Thyroid gland (tissue), 4 donors: ENCODE measurements around the gene PRKCA.

ENCODE experiments used
- CTCF ChIP-seq, 6 experiments: fragments of 200-600 bp in 3 of 6; fragments of 450-650 bp in 3 of 6; sonication (generic) in 3 of 6; IDR thresholded peaks; one replicate each; pipeline ENCODE4 v1.5.1; 2016 to 2019; ENCODE audit warnings: antibody characterized with exemption in 6 of 6, mild to moderate bottlenecking in 2 of 6, inconsistent platforms in 1 of 6, moderate library complexity in 1 of 6
- POLR2A ChIP-seq, 2 donors: fragments of 450-650 bp; IDR thresholded peaks; one replicate each; pipeline ENCODE4 v1.6.1; 2017; ENCODE audit warnings: antibody characterized with exemption in 2 of 2, mild to moderate bottlenecking in 2 of 2, moderate library complexity in 1 of 2

- TF ChIP-seq POLR2A (IDR thresholded peaks at IDR 0.05) (no peak), CTCF (IDR thresholded peaks at IDR 0.05) (no peak)
Measured at GRCh38 chr17:66437476-66438026, 135.1 kb downstream of the PRKCA start.
